Stomach (tissue), 4 donors: ENCODE results near the gene SWT1.

Experiments
- POLR2A ChIP-seq, 4 donors: fragments of 450-650 bp; IDR thresholded peaks; one replicate each; pipeline ENCODE4 v1.6.1; 2016; ENCODE audit warnings: antibody characterized with exemption in 4 of 4, control low read depth in 2 of 4, mild to moderate bottlenecking in 1 of 4, moderate library complexity in 1 of 4
- POLR2AphosphoS5 ChIP-seq, 3 donors: sonication (generic); formaldehyde crosslinking; IDR thresholded peaks; one replicate each; pipeline ENCODE4 v1.6.1; 2016; ENCODE audit warnings: antibody characterized with exemption in 3 of 3
- TF ChIP-seq, protein P1 (sequence below), 7 experiments: fragments of 450-650 bp in 4 of 7; fragments of 200-600 bp in 3 of 7; sonication (generic) in 3 of 7; IDR thresholded peaks; one replicate each; pipeline ENCODE4 v1.5.1; 2016 to 2019; ENCODE audit warnings: antibody characterized with exemption in 7 of 7, control low read depth in 2 of 7, mild to moderate bottlenecking in 1 of 7

DNA sequence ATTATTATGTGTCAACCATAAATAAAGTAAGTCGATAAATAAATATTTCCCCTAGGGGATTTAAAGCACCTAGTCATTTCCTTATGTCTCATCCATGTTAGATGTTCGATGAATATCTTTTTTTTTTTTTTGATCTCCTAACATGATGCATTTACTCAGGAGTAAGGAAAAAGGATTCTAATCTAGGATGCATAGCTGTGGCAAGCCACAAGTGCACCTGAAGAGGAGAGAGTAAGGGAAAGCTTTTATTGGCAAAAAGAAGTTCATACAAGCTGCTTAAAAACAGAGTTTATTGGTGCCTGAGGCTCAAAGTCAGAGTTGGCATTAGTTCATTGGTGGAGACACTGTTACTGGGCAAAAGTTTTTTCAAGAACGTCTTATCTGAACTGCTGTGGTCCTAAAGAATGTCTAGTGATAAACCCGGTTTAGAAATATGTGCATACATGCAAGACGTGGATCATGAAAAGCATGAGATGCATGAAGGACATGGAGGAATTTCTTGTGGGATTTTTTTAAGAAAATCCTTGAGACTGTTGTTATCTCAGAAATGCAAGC is 51.7 kb downstream of the SWT1 start:
- TF ChIP-seq, protein P1, sequence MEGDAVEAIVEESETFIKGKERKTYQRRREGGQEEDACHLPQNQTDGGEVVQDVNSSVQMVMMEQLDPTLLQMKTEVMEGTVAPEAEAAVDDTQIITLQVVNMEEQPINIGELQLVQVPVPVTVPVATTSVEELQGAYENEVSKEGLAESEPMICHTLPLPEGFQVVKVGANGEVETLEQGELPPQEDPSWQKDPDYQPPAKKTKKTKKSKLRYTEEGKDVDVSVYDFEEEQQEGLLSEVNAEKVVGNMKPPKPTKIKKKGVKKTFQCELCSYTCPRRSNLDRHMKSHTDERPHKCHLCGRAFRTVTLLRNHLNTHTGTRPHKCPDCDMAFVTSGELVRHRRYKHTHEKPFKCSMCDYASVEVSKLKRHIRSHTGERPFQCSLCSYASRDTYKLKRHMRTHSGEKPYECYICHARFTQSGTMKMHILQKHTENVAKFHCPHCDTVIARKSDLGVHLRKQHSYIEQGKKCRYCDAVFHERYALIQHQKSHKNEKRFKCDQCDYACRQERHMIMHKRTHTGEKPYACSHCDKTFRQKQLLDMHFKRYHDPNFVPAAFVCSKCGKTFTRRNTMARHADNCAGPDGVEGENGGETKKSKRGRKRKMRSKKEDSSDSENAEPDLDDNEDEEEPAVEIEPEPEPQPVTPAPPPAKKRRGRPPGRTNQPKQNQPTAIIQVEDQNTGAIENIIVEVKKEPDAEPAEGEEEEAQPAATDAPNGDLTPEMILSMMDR (IDR thresholded peaks at IDR 0.05) = no peak
- TF ChIP-seq POLR2A (IDR thresholded peaks at IDR 0.05) = no peak
- TF ChIP-seq POLR2AphosphoS5 (IDR thresholded peaks at IDR 0.05) = no peak
